ENCODE measurements around the gene CLSTN2. TPM values are rescaled to one million over a fixed set of nuclear protein-coding genes. Genes with fewer than 3 reads are reported as not detected.

The CLSTN2 gene
- total RNA-seq, 1 experiment from 2014 or later: 0.68 TPM

- Histone ChIP-seq H4K20me1 (ENCODE audit: control insufficient read depth, insufficient read depth, insufficient read length) (no peaks in the 10 kb centered on the region), H2BK15ac (ENCODE audit: low read depth, low read length) (no peak overlapping the region), H3K4me1 (ENCODE audit: insufficient read depth, low read length) (peaks cover 27% of the 10 kb centered on the region; the same call in 1 of the 2 replicates), H3K27me3 (ENCODE audit: insufficient read depth, low read length) (no peaks in the 10 kb centered on the region), H2AFZ (ENCODE audit: low read length) (no peak overlapping the region), H3K23ac (ENCODE audit: insufficient read length, low read depth, low read length) (no peak overlapping the region), H3K14ac (ENCODE audit: insufficient read depth, low read length) (no peak overlapping the region), H4K8ac (replicated peaks; ENCODE audit: insufficient read length, low read depth, low read length) (no peak overlapping the region), H3K56ac (ENCODE audit: insufficient read length, low read depth, low read length) (no peak overlapping the region), H4K5ac (ENCODE audit: insufficient read length, low read depth, low read length) (no peak overlapping the region), H3K4ac (ENCODE audit: low read depth, low read length) (no peak overlapping the region), H4K91ac (ENCODE audit: insufficient read length, low read depth, low read length) (no peak overlapping the region), H3K27ac (ENCODE audit: insufficient read length, low read depth, low read length) (no peak overlapping the region), H2BK5ac (ENCODE audit: insufficient read length, low read length) (no peak overlapping the region), H3K9ac (ENCODE audit: extremely low read depth, insufficient read length, low read length) (no peak overlapping the region), H2BK20ac (ENCODE audit: low read depth, low read length, poor library complexity, severe bottlenecking) (no peak overlapping the region), H3K18ac (ENCODE audit: insufficient read length, low read depth, low read length) (no peak overlapping the region), H2AK5ac (ENCODE audit: insufficient read length, low read length) (no peak overlapping the region), H2BK12ac (ENCODE audit: insufficient read length, low read depth, low read length) (no peak overlapping the region), H3K23me2 (ENCODE audit: insufficient read length, low read depth, low read length, poor library complexity, severe bottlenecking) (no peaks in the 10 kb centered on the region), H2BK120ac (ENCODE audit: low read depth, low read length, poor library complexity, severe bottlenecking) (no peak overlapping the region), H3T11ph (ENCODE audit: low read length) (no peak overlapping the region), H3K79me2 (ENCODE audit: insufficient read depth, low read length) (no peaks in the 10 kb centered on the region), H3K79me1 (ENCODE audit: insufficient read depth, low read depth, low read length, poor library complexity, severe bottlenecking) (no peaks in the 10 kb centered on the region), H3K9me3 (ENCODE audit: control insufficient read depth, low read depth, low read length) (no peaks in the 10 kb centered on the region), H3K4me2 (ENCODE audit: insufficient read depth, insufficient read length, low read length) (no peak overlapping the region)
- no peak for DNase-seq
- WGBS (ENCODE audit: extremely low coverage, insufficient read length, low lambda C conversion rate): no CpG with 5 or more reads among the region's 2 CpGs
- TF ChIP-seq, protein P1, sequence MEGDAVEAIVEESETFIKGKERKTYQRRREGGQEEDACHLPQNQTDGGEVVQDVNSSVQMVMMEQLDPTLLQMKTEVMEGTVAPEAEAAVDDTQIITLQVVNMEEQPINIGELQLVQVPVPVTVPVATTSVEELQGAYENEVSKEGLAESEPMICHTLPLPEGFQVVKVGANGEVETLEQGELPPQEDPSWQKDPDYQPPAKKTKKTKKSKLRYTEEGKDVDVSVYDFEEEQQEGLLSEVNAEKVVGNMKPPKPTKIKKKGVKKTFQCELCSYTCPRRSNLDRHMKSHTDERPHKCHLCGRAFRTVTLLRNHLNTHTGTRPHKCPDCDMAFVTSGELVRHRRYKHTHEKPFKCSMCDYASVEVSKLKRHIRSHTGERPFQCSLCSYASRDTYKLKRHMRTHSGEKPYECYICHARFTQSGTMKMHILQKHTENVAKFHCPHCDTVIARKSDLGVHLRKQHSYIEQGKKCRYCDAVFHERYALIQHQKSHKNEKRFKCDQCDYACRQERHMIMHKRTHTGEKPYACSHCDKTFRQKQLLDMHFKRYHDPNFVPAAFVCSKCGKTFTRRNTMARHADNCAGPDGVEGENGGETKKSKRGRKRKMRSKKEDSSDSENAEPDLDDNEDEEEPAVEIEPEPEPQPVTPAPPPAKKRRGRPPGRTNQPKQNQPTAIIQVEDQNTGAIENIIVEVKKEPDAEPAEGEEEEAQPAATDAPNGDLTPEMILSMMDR (conservative IDR thresholded peaks at IDR 0.05): no peak
- H3K4me3 Mint-ChIP-seq: no peak overlapping the region
- H3K27me3 Mint-ChIP-seq (ENCODE audit: low read depth): no peaks in the 10 kb centered on the region; the same call in 1 of the 2 replicates
- no peaks in the 10 kb centered on the region; a peak in 2 of 7 replicates for H3K36me3 Mint-ChIP-seq (ENCODE audit: insufficient read depth in 1 of 3, low read depth in 3 of 3)
- peaks cover 51 to 63% of the 10 kb centered on the region in 2 experiments for H3K4me1 Mint-ChIP-seq
- no peaks in the 10 kb centered on the region for H3K9me3 Mint-ChIP-seq
- no peak overlapping the region for H3K27ac Mint-ChIP-seq
Measured at GRCh38 chr3:140207541-140207940, 272.6 kb downstream of the CLSTN2 start.

Data from H9 (cell line).